NCI-H82 treated with DMSO at 0.1 percent for 48 hours (cell line): ENCODE results near the gene GRIFIN.

Source experiments
- DNase-seq: peaks from one replicate; lab custom pipeline; 2025; ENCODE audit not compliant: unreplicated experiment; lab: John Stamatoyannopoulos, UW

The GRIFIN gene

DNA sequence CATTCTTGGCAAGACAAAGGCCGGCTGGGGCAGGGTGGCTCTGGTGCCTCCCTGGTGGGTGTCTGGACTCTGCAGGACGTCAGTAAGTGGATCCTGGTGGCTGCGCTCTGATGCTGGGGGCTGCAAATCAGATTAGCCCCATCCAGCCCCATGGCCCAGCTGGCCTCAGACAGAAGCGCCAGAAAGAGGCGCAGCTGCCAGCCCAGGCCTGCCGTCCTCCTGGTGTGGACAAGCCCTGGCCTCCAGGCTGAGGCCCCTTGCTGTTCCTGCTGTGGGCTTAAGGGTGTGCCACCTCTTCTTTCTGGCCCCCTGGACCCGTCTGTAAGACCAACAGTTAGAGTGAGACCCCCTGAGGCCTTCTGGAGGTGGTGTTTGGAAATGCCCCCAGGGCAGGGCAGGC, 37.5 kb upstream of the GRIFIN start:
- peak; percentile 72 for DNase-seq

DNA sequence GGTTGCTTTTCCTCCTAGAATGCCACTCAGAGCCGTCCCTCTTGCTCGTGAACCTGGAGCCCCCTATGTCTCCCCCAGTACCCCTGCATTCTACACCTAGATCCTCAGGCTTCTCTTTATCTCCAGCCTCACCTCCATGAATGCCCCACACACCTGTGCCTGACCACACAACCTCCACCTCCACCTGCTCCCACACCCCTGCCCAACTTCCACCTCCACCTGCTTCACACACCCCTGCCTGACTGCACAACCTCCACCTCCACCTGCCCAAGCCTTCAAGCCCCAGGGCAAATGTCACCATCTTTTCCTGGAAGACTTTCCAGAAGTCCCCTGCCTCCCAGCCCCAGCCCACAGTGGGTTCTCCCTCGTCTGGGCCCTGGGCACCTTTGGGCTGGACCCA, 36.5 kb upstream of the GRIFIN start:
- DNase-seq, result no peak

DNA sequence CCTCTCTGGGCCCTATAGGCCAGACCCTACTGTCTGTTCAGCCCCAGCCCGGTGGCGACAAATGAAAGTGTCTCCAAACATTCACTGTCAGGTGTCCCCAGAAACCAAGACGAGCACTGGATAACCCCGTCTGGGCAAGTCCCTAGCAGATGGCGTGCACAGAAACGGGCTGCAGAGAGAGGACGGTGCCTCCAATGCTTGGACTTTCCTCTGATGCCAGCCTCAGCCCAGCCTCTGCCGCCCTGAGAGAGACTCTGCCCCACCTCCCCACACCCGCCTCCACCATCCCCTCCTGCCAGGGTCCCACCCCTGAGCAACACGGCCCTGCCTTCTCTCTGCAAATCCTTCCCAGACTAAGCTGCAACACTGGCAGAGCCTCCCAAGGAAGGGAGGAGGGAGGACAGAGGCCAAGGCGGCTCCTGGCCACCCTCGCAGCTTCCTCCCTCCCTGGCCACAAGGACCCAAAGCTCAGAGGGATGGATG, 36.0 kb upstream of the GRIFIN start:
- DNase-seq, result peak; percentile 7

DNA sequence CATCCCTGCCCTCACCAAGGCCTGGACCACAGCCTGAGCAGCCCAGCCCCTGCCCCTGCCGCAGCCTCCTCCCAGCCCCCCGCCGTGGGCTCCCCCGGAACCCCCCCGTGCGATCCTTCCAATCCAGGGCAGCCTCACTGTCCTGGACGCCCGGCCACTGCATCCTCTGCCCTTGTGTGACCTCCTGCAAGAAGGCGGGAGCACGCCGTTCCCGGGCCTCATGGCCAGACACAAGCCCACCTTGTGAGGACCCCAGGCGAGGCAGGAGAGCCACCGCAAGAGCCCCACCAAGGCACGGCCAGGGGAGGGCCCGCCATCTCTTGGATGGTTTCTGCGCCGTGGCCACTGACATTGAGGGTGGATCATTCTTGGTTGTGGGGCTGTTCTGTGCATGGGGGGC, 35.6 kb upstream of the GRIFIN start:
- no peak for DNase-seq

DNA sequence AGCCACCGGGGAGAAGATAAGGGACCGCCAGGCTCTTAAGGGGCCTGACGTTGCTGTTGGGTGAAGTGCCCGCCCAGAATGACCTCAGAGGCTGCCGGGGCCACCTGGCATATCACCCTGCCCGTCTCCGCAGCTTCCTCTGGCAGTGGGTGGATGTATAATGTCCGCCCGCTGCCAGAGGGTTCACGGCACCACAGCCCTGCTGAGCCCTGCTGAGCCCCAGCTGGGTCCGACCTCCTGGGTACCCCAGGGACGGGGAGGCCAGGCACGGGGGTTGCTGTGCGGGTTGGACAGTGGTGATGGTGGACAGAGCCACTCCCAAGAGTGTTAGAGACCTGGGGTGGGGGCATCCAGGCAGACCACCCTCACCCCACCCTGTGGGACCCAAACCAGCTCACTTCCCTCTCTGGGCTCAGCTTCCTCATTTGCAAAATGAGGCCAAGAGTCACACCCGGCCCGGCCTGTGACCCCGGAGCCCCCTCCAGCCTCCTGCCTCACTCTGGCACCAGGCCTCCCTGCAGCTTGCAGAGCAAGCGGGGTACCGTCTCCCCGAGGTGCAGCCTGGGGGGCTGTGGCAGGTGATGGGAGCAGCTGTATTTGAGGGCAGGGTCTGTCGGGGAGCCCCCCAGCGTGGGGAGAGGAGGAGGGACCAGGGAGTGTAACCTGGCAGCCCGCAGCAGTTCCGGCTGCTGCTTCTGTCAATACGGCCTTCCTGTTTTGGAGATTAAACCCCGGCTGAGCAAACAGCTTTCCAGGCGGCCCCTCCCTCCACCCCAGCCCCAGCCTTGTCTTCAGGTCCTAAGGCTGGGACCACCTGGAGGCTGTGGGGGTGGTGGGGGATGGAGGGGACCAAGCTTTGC, 34.9 kb upstream of the GRIFIN start:
- peak; percentile 28 for DNase-seq

DNA sequence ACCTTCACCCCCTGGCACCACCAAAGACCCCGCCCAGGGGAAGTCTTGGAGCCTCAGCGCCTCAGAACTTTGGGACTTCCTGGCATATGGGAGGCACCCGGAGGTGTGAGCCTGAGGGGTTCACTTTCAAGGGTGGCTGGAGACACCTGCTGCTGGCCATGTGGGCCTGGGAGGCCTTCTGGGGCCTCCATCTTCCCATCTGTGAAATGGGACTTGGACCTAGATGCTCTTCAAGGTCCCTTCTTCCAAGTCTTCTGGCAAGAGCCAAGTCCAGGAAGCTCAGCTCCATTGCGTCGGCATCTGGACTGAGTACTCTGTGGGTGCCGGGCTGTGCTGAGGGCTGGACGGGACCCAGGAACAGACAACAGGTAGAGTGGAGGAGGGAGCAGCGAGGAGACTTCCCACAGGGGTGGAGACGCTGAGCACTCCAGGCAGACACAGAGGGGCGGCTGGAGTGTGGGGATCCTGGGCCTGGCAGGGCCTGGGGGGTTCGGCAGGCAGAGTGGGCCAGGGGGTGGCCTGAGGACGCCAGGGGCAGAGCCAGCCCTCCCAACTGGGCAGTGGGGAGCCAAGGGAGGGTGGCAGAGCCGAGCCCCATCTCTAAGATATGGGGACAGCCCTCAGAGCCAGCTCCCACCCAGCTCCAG, 34.1 kb upstream of the GRIFIN start:
- no peak for DNase-seq

DNA sequence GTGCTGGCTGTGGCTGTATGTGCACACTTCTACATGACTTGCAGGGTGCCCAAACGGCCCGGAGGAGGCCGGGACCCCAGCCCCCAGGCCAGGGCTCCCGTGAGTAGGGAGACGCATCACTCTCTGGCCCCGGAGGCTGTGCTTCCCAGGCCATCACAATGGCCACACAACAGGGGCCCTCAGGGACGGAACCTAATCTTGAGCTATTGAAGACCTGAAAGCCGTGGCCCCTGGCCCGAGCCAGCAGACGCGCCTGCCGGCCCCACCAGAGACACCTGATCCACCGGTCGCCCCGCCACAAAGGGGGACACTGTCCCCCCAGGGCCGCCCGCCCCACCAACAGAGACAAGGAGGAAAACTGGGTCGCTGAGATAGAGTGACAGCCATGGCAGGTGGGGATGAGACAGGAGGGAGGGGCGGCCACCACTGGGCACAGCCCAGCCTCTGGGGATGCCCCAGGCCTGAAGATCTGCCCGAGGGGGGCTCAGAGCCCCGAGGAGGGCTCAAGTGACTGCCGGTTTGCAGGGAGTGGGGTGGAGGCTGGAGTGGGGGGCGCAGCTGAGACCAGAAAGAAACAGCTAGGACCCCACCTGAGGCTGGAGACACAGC, 33.2 kb upstream of the GRIFIN start:
- no peak for DNase-seq

DNA sequence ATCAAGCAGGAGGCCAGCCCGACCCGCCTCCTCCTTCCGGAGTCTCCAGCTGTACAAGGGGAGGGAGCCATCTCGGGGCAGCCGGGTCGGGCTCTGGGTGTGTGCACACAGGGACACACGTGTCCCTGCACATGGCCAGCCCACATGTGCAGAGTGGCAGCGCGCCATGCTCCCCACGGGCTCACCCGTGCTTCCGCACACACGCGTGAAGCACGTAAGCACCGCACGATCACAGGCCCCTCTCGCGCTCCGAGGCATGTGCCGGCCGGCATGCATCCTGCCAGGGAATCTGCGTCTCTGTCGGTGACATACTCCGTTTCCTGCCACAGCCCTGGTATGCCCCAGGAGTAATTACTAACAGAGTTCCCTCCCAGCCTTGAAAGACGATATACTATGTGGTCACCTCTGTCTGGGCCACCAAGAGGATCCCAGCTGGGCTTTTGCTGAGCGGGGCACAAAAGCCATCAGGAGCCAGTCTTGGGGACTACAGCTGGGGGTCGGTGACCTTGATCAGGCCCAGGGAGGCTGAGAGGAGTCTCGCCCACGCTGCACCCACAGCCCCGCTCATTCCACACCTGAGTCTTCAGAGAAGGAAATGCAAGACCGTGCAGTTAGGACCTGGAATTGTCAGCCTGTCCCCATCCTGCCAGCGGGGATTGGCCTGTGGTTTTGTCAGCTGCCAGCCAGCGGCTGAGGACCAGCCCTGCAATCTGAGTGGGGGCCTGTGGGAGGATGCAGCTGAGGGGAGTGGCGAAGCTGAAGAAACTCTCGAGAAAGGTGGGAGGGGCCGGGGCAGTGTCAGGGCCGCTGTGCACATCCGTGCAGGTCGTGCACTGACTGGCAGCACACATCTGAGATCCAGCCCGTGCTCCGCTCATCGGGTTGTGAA, 32.4 kb upstream of the GRIFIN start:
- no peak for DNase-seq

DNA sequence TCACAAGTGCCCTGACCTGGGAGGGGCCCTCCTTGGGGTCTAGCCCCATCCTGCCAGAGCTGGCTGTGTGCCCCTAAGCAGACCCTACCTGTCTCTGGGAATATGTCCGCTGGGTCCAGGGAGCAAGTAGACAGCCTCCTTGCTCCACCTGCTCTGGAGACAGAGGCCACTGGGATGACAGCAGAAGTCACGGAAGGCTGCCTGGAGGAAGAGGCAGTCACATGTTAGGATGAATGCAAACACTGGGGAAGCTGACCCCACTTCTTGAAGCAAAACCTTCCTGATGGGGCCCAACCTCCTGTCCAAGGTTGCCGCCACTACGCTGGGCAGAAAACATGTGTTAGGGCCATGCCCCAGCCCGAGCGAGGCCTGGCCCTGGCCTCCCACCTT, 31.7 kb upstream of the GRIFIN start:
- DNase-seq, result no peak

DNA sequence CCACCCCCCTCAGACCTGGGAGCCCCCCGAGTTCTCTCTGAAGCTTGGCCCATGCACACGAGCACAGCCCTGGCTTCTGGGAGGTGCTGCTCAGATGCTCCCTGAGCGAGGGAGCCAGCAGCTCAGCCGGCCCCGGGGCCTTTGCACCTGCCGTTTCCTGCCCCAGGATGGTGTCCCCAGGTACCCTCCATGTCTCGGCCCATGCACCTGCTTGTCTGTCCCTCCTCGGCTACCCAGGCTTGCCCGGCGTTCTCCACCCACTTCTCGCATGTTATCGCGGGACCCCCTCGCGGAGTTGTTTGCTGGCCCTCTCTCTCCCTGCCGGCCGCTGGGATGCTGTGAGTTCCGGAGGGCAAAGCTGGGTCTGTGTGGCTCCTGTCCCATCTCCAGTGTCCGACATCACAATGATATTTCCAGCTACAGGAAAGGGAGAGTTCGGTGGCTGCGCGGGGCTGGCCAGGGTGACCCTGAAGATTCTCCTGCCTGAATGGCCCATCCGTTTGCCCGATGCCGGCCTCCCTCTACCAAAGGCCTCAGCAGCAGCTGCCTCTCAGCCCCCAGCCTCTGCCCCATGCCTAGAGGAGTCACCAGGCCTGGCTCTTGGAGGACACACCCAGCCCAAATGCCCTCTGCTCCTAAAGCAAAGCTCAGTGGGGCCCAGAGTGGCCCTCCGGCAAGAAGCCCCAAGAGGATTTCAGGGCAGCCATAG, 31.2 kb upstream of the GRIFIN start:
- no peak for DNase-seq

DNA sequence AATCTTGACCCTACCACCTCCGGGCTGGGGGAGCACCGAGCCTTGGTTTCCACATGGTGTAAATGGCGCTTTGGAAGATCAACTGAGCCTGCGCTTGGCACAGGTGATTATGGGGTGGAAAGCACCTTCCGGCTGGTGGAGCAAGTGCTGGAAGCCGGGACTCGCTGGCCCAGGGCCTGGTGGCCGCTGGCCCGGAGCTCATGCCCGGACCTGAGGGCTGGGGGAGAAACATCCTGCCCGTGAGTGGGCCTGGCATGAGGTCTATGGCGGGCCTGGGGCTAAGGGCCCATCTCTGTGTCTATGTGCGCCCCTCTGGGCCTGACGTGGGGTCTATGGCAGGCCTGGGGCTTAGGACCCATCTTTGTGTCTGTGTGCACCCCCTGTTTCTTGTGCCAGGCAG, 29.2 kb upstream of the GRIFIN start:
- no peak for DNase-seq

DNA sequence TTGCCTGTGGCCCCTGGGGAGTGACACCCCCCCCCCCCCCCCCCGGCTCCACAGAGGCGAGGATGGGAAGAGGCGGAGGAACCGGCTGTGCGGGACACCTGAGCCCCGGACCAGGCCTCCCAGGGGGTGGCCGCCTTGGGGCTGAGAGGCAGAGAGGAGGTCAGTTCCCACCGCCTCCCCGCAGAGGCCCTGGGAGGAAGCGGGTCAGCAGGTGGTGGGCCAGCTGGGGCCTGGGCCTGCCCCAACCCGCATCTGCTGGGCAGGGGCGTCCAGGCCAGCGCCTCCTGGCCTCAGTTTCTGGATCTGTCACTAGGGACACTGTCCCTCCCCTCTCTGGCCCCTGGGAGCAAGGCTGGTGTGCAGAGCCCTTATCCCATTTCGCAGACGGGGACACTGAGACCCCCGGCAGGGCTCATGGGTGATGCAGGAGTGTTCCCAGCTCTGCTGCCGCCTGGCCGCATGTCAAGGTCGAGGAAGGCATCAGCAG, 28.7 kb upstream of the GRIFIN start:
- DNase-seq, result no peak

DNA sequence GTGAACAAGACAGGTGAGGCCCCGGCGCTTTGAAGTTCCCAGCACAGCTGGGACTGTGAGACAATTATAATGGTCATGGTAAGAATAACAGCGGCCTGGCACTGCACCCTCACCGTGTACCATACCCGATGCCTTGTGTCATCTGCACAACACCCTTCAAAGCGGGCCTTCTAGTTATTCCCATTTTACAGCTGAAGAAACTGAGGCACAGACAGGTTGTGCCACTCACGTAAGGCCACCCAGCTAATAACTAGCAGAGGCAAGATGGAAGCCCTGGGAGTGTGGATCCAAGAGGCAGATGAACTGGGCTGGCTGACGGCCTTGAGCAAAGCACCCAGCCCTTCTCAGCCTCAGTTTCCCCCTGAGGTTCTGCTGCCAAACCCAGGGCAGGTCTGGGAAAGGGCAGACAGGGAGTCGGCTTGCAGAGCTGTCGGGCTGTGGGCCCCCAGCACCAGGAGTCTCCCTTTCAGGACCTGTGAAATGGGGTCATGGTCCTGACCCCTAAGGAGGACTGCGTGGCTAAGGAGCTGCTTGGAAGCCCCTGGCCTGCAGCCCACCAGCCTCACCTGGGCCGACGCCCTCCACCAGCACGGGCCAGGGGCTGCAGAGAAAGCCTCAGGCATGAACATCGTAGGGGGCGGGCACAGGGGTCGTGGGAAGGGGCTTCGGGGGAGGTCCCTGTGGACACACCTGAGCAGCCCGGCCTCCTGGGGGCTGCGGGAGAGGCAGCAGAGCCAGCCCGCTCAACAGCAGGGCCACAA, 28.1 kb upstream of the GRIFIN start:
- DNase-seq, result no peak

DNA sequence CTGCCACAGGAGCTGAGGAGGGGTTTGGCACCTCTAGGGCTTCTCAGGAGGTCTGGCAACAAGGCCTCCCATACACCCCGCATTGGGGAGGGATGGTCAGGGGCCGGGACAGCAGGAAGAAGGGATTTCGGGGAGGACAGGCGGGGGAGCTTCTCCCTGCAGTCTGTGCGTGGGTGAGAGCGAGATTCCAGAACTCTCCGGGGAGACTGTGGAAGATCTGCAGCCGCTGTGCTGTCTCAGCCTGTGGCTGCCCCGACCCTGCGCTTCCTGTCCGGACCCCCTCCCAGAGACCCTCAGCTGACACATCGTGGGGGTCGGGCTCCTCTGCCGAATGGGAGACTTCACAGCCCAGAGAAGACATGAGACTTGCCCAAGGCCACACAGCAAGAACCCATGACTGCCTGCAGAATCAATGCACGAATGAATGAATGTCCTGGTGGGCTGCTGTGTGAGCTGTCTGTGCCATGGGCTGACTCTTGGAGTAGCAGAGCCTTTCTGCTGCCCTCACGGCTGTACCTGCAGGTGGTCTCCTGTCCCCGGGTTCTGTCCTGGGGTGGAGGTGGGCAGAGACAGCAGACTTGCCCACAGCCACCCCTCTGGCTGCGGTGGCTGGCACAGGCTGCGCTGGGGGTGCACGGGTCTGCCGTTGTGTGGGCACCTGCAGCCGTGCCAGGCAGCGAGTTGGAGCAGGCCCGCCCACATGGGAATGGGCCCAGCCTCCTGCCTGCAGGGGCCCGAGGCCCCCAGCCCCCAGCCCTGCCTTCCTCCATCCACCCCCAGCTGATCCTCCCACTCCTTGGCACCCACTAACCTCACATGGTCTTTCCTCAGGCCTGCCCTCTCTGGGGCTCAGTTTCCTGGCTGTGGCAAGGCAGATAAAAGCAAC, 27.1 kb upstream of the GRIFIN start:
- DNase-seq, result no peak

DNA sequence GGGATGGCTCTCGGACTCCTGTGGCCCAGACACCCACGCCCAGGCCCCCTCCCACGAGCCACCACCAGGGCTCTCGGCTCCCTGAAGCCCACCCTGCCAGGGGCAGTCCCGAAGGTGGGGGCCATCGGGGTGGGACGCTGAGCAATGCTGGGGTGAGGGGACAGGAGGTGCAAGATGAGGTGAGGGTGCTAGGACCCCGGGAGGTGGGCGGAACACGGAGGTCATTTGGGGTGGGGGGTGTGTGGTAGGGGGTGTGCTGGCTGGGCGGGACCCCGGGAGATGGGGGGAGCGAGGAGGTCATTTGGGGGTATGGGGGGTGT, 26.4 kb upstream of the GRIFIN start:
- DNase-seq, result no peak

DNA sequence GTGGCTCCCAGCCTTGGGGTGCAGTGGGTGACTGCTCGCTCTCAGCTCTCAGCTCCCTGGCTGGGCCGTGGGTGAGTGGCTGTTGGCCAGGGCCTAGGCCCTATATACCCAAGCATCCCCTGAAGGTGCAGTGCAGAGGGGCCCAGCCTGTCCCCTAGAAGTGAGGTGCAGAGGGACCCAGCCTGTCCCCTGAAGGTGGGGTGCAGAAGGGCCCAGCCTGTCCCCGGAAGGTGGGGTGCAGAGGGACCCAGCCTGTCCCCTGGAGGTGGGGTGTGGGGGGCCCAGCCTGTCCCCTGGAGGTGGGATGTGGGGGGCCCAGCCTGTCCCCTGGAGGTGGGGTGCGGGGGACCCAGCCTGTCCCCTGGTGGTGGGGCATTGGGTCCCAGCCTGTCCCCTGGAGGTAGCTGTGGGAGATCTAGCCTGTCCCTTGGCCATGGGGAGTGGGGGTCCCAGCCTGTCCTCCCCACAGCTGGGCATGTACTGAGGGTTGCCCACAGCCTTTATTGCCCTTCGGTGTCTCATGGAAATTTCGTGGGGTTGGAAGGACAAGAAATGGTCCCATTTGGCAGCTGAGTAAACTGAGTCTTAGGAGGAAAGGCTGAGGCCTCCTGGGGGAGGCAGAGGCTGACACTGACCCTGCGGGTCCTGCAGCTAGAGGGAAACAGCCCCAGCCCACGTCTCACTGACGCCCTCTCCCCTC, 25.9 kb upstream of the GRIFIN start:
- DNase-seq, result no peak

DNA sequence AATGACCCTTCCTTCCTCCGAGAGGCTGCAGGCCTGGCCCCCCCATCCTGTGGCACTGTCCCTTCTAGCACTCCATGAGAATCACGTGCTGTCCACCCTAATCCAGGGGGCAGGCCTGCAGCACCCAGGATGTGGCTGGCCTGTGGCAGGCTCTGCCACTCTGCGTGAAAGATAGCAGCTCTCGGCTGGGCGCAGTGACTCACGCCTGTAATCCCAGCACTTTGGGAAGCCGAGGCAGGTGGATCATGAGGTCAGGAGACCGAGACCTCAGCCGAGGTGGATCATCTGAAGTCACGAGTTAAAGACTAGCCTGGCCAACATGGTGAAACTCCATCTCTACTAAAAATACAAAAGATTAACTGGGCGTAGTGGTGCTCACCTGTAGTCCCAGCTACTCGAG, 24.5 kb upstream of the GRIFIN start:
- DNase-seq, result no peak

DNA sequence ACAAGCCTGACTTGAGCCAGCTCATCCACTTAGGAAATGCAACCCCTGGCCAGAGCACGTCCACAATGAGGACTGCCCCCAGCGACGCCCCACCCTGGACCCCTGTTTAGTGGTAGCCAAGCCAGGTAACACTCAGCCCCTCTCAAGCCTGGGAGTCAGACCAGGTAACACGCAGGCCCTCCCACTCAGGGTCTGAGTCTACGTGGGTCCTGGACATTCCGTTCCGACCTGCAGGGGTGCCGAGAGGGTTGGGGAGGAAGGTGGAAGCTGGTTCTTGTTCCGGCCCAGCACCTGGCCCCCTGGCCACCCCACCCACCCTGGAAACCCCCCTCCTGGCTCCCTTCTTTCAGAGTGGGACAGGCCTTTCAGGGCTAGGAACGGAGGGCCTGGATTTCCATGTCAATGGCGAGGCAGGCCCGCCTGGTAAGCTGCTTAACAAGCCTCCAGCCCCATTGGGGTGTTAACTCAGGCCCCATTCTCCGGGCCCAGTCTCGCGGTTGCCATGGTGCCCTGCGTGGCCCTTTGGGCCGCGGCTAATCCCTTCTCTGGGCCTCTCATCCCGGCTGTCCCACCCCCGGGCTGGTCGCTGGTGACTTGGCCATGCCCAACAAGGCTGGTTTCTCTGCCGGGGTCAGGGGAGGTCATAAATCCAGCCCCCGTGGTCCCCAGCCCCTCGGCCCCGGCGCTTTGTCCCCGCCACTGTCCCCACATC, 23.7 kb upstream of the GRIFIN start:
- DNase-seq, result no peak
